Mucosa of rectum (tissue), 2 donors: Measurements from ENCODE around the gene TRMT61B.

ENCODE experiments used
- H3K27ac ChIP-seq, 2 donors: one replicate each; pipeline ENCODE4 v1.7.0; 2013; ENCODE audit warnings: inconsistent platforms in 2 of 2, low read depth in 2 of 2, low read length in 2 of 2
- H3K27me3 ChIP-seq, 2 donors: one replicate each; pipeline ENCODE4 v1.7.0; 2013; ENCODE audit warnings: low read length in 2 of 2; ENCODE audit not compliant: control insufficient read depth in 2 of 2, insufficient read depth in 2 of 2
- H3K36me3 ChIP-seq, 2 donors: one replicate each; pipeline ENCODE4 v1.7.0; 2013; ENCODE audit warnings: low read length in 2 of 2; ENCODE audit not compliant: control insufficient read depth in 2 of 2, insufficient read depth in 2 of 2
- H3K4me1 ChIP-seq, 2 donors: one replicate each; pipeline ENCODE4 v1.7.0; 2013; ENCODE audit warnings: low read length in 2 of 2, mild to moderate bottlenecking in 1 of 2; ENCODE audit not compliant: control insufficient read depth in 2 of 2, insufficient read depth in 2 of 2
- H3K4me3 ChIP-seq, 2 donors: one replicate each; pipeline ENCODE4 v1.7.0; 2013; ENCODE audit warnings: low read length in 2 of 2
- H3K9ac ChIP-seq, 2 donors: one replicate each; pipeline ENCODE4 v1.7.0; 2013; ENCODE audit warnings: low read length in 2 of 2, low read depth in 1 of 2, mild to moderate bottlenecking in 1 of 2
- H3K9me3 ChIP-seq, 2 donors: one replicate each; pipeline ENCODE4 v1.7.0; 2013; ENCODE audit warnings: low read length in 2 of 2; ENCODE audit not compliant: control insufficient read depth in 2 of 2
- donor health status: healthy.
- donor health status: Normal muscosa, but diverticular disease.

The TRMT61B gene

DNA sequence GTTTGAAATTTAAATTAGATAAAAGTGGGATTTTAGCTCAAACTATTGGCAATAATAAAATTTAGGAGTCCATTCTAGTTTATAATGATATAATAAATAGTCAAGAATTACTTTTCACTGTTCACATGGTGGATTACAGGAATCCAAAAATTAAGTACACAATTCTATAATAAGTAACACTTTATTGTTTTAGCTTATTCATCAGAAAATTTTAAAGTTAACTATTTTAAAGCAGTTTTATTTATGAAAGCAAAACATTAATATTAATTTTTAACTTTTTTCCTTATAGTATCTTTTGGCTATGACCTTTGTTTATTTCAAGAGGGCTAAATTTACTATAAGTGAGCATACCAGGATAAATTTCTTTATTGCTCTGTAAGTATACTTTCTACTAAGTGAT, 48.1 kb downstream of the TRMT61B start:
- Histone ChIP-seq H3K4me3 (no peak overlapping the region), H3K9me3 (no peaks in the 10 kb centered on the region), H3K27me3 (no peaks in the 10 kb centered on the region), H3K36me3 (no peaks in the 10 kb centered on the region), H3K4me1 (no peaks in the 10 kb centered on the region), H3K9ac (no peak overlapping the region), H3K27ac (no peak overlapping the region)

DNA sequence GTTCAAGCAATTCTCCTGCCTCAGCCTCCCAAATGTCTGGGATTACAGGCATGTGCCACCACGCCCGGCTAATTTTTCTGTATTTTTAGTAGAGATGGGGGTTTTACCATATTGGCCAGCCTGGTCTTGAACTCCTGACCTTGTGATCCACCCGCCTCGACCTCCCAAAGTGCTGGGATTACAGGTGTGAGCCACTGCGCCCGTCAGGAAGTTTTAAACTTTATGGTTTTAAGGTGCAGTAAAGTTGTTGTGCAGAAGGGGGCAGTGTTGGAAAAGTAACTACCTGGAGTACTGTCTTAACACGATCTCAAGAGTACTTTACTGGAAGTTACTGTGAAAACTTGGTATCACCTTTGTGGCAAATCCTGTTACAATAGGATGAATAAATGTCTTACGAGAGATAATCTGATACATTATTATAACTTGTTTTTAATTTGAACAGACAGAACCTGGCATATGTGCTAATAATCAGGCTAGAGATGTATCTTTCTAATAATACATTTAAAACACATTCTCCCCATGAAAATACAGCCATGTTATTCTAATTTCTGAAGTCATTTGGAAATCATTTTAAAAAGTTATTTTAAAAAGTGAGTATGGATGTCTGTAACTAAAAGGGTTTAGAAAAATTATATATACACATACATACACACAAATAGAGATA, 48.7 kb downstream of the TRMT61B start:
- no peaks in the 10 kb centered on the region for H3K4me1 ChIP-seq
- no peaks in the 10 kb centered on the region for H3K36me3 ChIP-seq
- H3K27ac ChIP-seq: no peak overlapping the region

DNA sequence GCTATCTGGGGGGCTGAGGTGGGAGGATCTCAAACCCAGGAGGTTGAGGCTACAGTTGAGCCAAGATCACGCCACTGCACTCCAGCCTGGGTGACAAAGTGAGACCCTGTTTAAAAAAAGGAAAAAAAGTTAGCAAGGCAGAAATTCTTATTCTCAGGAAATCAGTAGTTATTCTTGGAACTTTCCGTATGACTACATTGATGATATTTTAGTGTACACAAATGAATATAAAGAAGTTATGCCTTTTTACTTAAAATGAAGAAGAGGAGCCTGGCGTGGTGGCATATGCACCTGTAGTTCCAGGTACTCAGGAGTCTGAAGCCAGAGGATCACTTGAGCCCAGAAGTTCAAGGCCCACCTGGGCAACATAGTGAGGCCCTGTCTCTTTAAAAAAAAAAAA, 52.1 kb downstream of the TRMT61B start:
- H3K4me3 ChIP-seq: no peak overlapping the region

More for the DNA sequence above, 48.7 kb downstream of the TRMT61B start:
- H3K9me3 ChIP-seq: no peaks in the 10 kb centered on the region
- no peak overlapping the region for H3K9ac ChIP-seq
- H3K4me3 ChIP-seq: no peak overlapping the region
- no peaks in the 10 kb centered on the region for H3K27me3 ChIP-seq

DNA sequence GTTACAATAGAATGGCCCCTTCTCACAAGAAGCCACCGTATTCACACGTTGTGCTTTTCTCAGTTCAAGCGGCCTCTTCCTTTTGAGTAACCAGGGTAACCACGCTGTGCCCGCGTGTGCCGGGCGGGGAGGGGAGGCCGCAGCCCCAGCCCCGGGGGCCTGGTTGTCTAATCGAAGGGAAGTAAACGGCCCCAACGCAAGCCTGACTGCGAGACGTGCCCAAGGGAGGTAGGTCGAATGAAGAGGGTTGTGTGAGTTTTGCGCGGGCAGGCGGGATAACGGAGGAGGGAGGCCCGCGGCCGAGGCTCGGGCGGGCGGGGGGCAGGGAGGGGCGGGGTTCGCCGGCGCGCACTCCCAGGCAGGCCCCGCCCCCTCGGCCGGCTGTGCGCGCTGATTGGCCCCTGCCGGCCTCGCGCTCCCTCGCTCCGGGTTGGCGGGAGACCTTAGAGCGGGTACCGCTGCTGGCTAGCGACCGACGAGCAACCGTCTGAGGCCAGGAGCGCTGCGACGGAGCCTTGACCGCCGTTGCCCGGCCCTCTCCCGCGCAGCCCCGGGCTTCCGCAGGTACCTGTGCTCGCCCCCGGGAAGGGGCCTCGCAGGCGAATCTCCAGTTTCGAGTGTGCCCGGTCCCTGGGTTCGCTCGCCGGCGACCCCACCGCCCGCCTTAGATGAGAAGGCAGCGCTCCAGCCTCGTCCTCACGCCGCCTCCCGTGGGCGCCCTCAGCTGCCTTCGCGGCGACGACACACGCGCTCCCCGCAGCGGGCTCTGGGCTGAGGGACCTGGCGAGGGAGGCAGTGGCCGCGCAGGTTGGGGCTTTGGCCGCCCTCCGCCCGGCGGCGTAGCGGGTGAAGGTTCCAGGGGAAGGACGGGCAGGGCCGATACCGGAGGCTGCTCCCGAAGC, 59.5 kb downstream of the TRMT61B start, which contains the start of gene SPDYA:
Gene SPDYA (plus strand): TSS at position 451 of the 902 bp plus-strand sequence. CDS start 5,181 bp downstream, outside the sequence.
- no peak within 1 kb of the TSS for H3K27ac ChIP-seq

More for the DNA sequence above, 52.1 kb downstream of the TRMT61B start:
- no peaks in the 10 kb centered on the region for H3K36me3 ChIP-seq
- no peak overlapping the region for H3K27ac ChIP-seq
- no peaks in the 10 kb centered on the region for H3K9me3 ChIP-seq
- no peak overlapping the region for H3K9ac ChIP-seq
- no peaks in the 10 kb centered on the region for H3K27me3 ChIP-seq
- no peaks in the 10 kb centered on the region for H3K4me1 ChIP-seq

DNA sequence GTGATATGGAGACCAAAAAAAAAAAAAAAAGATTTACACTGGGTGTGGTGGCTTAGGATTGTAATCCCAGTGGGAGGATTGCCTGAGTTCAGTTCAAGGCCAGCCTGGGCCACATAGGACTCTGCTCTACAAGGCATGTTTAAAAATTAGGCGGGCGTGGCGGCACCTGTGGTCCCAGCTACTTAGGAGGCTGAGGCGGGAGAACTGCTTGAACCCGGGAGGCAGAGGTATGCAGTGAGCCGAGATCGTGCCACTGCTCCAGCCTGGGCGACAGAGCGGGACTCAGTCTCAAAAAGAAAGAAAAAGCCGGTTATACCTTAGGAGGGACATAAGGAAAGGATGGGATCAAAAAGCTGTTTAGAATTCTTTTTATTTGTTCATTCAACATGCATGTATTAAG, 60.2 kb downstream of the TRMT61B start:
- Histone ChIP-seq H3K9ac (peak overlapping the region in 1 of 2 donors; percentile 18), H3K27ac (no peak overlapping the region), H3K4me3 (peak overlapping the region; percentile 57 to 63)

More for the DNA sequence above, 59.5 kb downstream of the TRMT61B start, which contains the start of gene SPDYA:
- no peaks in the 10 kb centered on the region for H3K9me3 ChIP-seq
- peak within 1 kb of the TSS; percentile 59 to 63 for H3K4me3 ChIP-seq
- H3K36me3 ChIP-seq: peaks cover under 1 to 3% of the 10 kb centered on the region in 2 donors
- peaks cover 10 to 12% of the 10 kb centered on the region in 2 donors for H3K4me1 ChIP-seq
- H3K9ac ChIP-seq: peak within 1 kb of the TSS; percentile 18 to 26
- H3K27me3 ChIP-seq: no peaks in the 10 kb centered on the region

DNA sequence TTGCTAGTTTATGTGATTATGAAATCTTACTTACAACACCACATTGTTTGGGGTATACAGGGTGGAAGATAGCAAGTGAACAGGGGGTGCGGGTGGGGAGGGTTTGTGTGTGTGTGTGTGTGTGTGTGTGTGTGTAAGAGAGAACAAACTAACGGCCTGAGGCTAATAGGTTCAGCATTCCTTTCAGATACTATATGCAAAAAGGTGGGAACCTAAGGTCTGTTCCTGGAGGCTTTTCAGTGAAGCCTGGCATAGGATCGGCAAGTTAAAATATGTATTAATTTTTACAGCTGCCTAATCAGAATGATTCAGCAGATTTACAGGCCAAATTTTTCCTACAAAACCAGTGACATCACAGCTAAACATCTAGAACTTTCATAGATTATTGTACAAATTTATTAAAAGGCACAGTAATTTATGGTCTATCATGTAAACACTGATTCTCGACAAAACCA, 67.1 kb downstream of the TRMT61B start:
- Histone ChIP-seq H3K36me3 (peaks cover 23 to 42% of the 10 kb centered on the region in 2 donors), H3K27ac (no peak overlapping the region), H3K27me3 (no peaks in the 10 kb centered on the region), H3K9me3 (no peaks in the 10 kb centered on the region), H3K9ac (no peak overlapping the region), H3K4me3 (no peak overlapping the region), H3K4me1 (no peaks in the 10 kb centered on the region)

More for the DNA sequence above, 60.2 kb downstream of the TRMT61B start:
- Histone ChIP-seq H3K27me3 (no peaks in the 10 kb centered on the region), H3K9me3 (no peaks in the 10 kb centered on the region), H3K36me3 (peaks cover 3 to 5% of the 10 kb centered on the region in 2 donors), H3K4me1 (peaks cover 10 to 12% of the 10 kb centered on the region in 2 donors)

DNA sequence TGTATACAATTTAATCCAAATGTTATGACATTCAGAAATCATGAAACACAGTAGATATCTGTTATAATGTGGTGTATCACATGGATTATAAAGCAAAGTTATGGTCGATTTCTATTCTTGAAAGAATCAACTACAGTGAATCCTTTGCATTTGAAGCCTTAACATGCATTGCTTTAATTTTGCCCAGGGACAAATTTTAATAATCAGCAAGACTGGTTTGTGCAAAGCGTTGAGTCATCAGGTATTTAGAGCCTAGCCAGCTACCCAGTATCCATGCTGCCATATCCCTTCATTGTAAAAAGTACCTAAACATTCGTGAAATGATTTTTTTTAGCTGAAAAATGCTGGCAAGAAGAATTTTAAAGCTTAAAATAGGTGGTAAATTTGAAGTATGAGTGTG, 68.4 kb downstream of the TRMT61B start:
- no peak overlapping the region for H3K27ac ChIP-seq
- H3K4me3 ChIP-seq: no peak overlapping the region
- no peaks in the 10 kb centered on the region for H3K27me3 ChIP-seq
- no peaks in the 10 kb centered on the region for H3K4me1 ChIP-seq
- peaks cover 23 to 49% of the 10 kb centered on the region in 2 donors for H3K36me3 ChIP-seq
- H3K9ac ChIP-seq: no peak overlapping the region
- no peaks in the 10 kb centered on the region for H3K9me3 ChIP-seq
